ENCODE results near the gene SMARCA5.
A peak's percentile ranks its signal among the peaks of the same experiment; 100 is the strongest.
"Not testable (repeated sequence)": the region's sequence is repeated elsewhere in the genome, so short reads cannot be mapped to it uniquely, and the experiment has no call there.

The SMARCA5 gene

GRCh38 chr4:143513314-143514168 is at the start of gene SMARCA5:
TSS of gene SMARCA5 (plus strand) at chr4:143513702. CDS start at chr4:143513925, 223 bp downstream.
- DNase-seq = peak; percentile 98

GRCh38 chr4:143473334-143474126 is 40.0 kb upstream of the SMARCA5 start:
- peak; percentile 3 to 24 for DNase-seq

- DNase-seq = no peak
Observed at GRCh38 chr4:143477487-143477886, 36.0 kb upstream of the SMARCA5 start.

- no peak for DNase-seq
Observed at GRCh38 chr4:143481361-143481760, 32.1 kb upstream of the SMARCA5 start.

GRCh38 chr4:143482840-143483239 is 30.7 kb upstream of the SMARCA5 start:
- peak; percentile 20 to 48 for DNase-seq

- DNase-seq = no peak
Observed at GRCh38 chr4:143486314-143486713, 27.2 kb upstream of the SMARCA5 start.

- no peak for DNase-seq
Observed at GRCh38 chr4:143488687-143489086, 24.8 kb upstream of the SMARCA5 start.

- peak in 1 of 2 donors; percentile 43 for DNase-seq
Observed at GRCh38 chr4:143489106-143489505, 24.4 kb upstream of the SMARCA5 start.

- no peak for DNase-seq
Observed at GRCh38 chr4:143498021-143498420, 15.5 kb upstream of the SMARCA5 start.

- DNase-seq = peak in 1 of 2 donors; percentile 6
Observed at GRCh38 chr4:143502231-143502630, 11.3 kb upstream of the SMARCA5 start.

GRCh38 chr4:143506031-143506430 is 7.5 kb upstream of the SMARCA5 start:
- DNase-seq = no peak

GRCh38 chr4:143511906-143512305 is 1.6 kb upstream of the SMARCA5 start:
- no peak for DNase-seq

GRCh38 chr4:143512978-143513313 is 556 bp upstream of the SMARCA5 start:
- peak in 1 of 2 donors; percentile 83 for DNase-seq

GRCh38 chr4:143514169-143514495 is 630 bp downstream of the SMARCA5 start:
- DNase-seq = peak in 1 of 2 donors; percentile 27

GRCh38 chr4:143514497-143514896 is 995 bp downstream of the SMARCA5 start:
- DNase-seq = peak; percentile 25 to 50

- DNase-seq = peak in 1 of 2 donors; percentile 21
Observed at GRCh38 chr4:143514901-143515300, 1.4 kb downstream of the SMARCA5 start.

GRCh38 chr4:143515905-143516304 is 2.4 kb downstream of the SMARCA5 start:
- DNase-seq = no peak

GRCh38 chr4:143517764-143518163 is 4.3 kb downstream of the SMARCA5 start:
- DNase-seq = no peak

GRCh38 chr4:143524211-143524610 is 10.7 kb downstream of the SMARCA5 start:
- no peak for DNase-seq

GRCh38 chr4:143528046-143528445 is 14.5 kb downstream of the SMARCA5 start:
- DNase-seq = not testable (repeated sequence)

- DNase-seq = no peak
Observed at GRCh38 chr4:143531380-143531779, 17.9 kb downstream of the SMARCA5 start.

GRCh38 chr4:143531788-143532491 is 18.4 kb downstream of the SMARCA5 start:
- DNase-seq = no peak

- DNase-seq = no peak
Observed at GRCh38 chr4:143538979-143539669, 25.6 kb downstream of the SMARCA5 start.
